Smooth muscle cell (in vitro differentiated cells): Measurements from ENCODE around the gene SRM. TPM values are rescaled to one million over a fixed set of nuclear protein-coding genes. Genes with fewer than 3 reads are reported as not detected.
"Not testable (repeated sequence)": the region's sequence is repeated elsewhere in the genome, so short reads cannot be mapped to it uniquely, and the experiment has no call there.

ENCODE experiments used
- DNase-seq: peaks from one replicate; lab custom pipeline; 2025; ENCODE audit not compliant: unreplicated experiment; lab: John Stamatoyannopoulos, UW
- H2AFZ ChIP-seq: fragments of 200-600 bp; sonication (generic); 2 replicates; pipeline ENCODE4 v1.6.0; 2016; ENCODE audit warnings: antibody characterized with exemption, low read depth, mild to moderate bottlenecking
- H3F3A ChIP-seq: fragments of 200-600 bp; sonication (generic); 2 replicates; pipeline ENCODE4 v1.6.0; 2017; ENCODE audit warnings: antibody characterized with exemption, low read depth
- H3K27ac ChIP-seq: fragments of 200-600 bp; sonication (generic); 2 replicates; pipeline ENCODE4 v1.5.1; 2016; ENCODE audit warnings: low read depth, mild to moderate bottlenecking
- H3K27me3 ChIP-seq: fragments of 200-600 bp; sonication (generic); 2 replicates; pipeline ENCODE4 v1.6.1; 2016; ENCODE audit warnings: low read depth, mild to moderate bottlenecking
- H3K36me3 ChIP-seq: fragments of 200-600 bp; sonication (generic); 2 replicates; pipeline ENCODE4 v1.5.1; 2016; ENCODE audit warnings: low read depth
- H3K4me1 ChIP-seq: fragments of 200-600 bp; sonication (generic); 2 replicates; pipeline ENCODE4 v1.5.1; 2016; ENCODE audit warnings: low read depth
- H3K4me2 ChIP-seq: fragments of 200-600 bp; sonication (generic); 2 replicates; pipeline ENCODE4 v1.6.0; 2016; ENCODE audit warnings: mild to moderate bottlenecking
- H3K4me3 ChIP-seq: fragments of 200-600 bp; sonication (generic); 2 replicates; pipeline ENCODE4 v1.5.1; 2016; ENCODE audit warnings: mild to moderate bottlenecking
- H3K79me2 ChIP-seq: fragments of 200-600 bp; sonication (generic); 2 replicates; pipeline ENCODE4 v1.6.0; 2016; ENCODE audit warnings: low read depth, mild to moderate bottlenecking
- H3K9ac ChIP-seq: fragments of 200-600 bp; sonication (generic); 2 replicates; pipeline ENCODE4 v1.6.0; 2016; ENCODE audit warnings: low read depth
- H3K9me3 ChIP-seq: fragments of 200-600 bp; sonication (generic); replicated peaks from 2 replicates; pipeline ENCODE4 v1.5.1; 2016; ENCODE audit warnings: low read depth
- H4K20me1 ChIP-seq: fragments of 200-600 bp; sonication (generic); 2 replicates; pipeline ENCODE4 v1.6.0; 2016; ENCODE audit warnings: low read depth
- CTCF ChIP-seq: fragments of 200-600 bp; sonication (generic); IDR thresholded peaks from 2 replicates; pipeline ENCODE4 v1.5.1; 2017; ENCODE audit warnings: borderline replicate concordance, mild to moderate bottlenecking, antibody characterized with exemption; ENCODE audit not compliant: insufficient read depth, poor library complexity, severe bottlenecking
- WGBS: methylation state at CpG from one replicate; pipeline ENCODE4 v1.1.7; 2016; ENCODE audit warnings: low lambda C conversion rate; 5-methylcytosine and 5-hydroxymethylcytosine counted together
- polyA plus RNA-seq: library from polyadenylated mRNA; unstranded; fragments of >200 nt; fragmentation: Nextera tagmentation; extraction: Ambion mirVana; gene quantifications from 2 replicates; pipeline ENCODE4 v1.2.1, GENCODE V29; 2016
- total RNA-seq: library from RNA; depleted of rRNA; stranded (reverse); fragments of >200 nt; gene quantifications from 2 replicates; pipeline ENCODE4 v1.2.3, GENCODE V29; 2014

SRM gene
- total and polyA plus RNA-seq, 2 experiments from 2014 or later, result 43.9 to 355 TPM

GRCh38 chr1:11052839-11053757, 6.7 kb downstream of the SRM start:
- H3F3A ChIP-seq, result peaks cover 8% of the 10 kb centered on the region
- no peak overlapping the region for H3K4me2 ChIP-seq
- H3K4me1 ChIP-seq, result no peaks in the 10 kb centered on the region
- H3K9me3 ChIP-seq, result no peaks in the 10 kb centered on the region
- peaks cover 4% of the 10 kb centered on the region for H3K79me2 ChIP-seq
- no peaks in the 10 kb centered on the region for H4K20me1 ChIP-seq
- no peak overlapping the region for H3K4me3 ChIP-seq
- no peak for TF ChIP-seq CTCF
- H3K36me3 ChIP-seq, result no peaks in the 10 kb centered on the region
- H3K27ac ChIP-seq, result no peak overlapping the region
- H3K9ac ChIP-seq, result no peak overlapping the region
- no peak for DNase-seq
- H2AFZ ChIP-seq, result no peak overlapping the region
- H3K27me3 ChIP-seq, result no peaks in the 10 kb centered on the region
- 74% methylated on average over 29 of the region's 29 CpGs for WGBS

- Histone ChIP-seq H3K36me3 (no peaks in the 10 kb centered on the region), H3K4me1 (no peaks in the 10 kb centered on the region), H3K9ac (no peak overlapping the region), H3K4me2 (peak overlapping the region; percentile 26), H3K9me3 (no peaks in the 10 kb centered on the region), H3F3A (peaks cover 8% of the 10 kb centered on the region), H3K27ac (peak overlapping the region; percentile 56), H3K27me3 (no peaks in the 10 kb centered on the region), H2AFZ (peak overlapping the region; percentile 1), H3K79me2 (no peaks in the 10 kb centered on the region), H4K20me1 (no peaks in the 10 kb centered on the region), H3K4me3 (no peak overlapping the region)
- TF ChIP-seq CTCF, result no peak
- DNase-seq, result no peak
- 63% methylated on average over 19 of the region's 19 CpGs for WGBS
These were observed 7.9 kb downstream of the SRM start for GRCh38 chr1:11051781-11052511.

GRCh38 chr1:11051121-11051520, 8.7 kb downstream of the SRM start:
- H3K36me3 ChIP-seq, H3F3A ChIP-seq, DNase-seq, H3K79me2 ChIP-seq, H3K9me3 ChIP-seq, H3K4me1 ChIP-seq, H3K4me3 ChIP-seq, H3K27me3 ChIP-seq, H4K20me1 ChIP-seq: not testable (repeated sequence)
- Histone ChIP-seq H3K9ac (peak overlapping the region; percentile 50), H2AFZ (peak overlapping the region; percentile 1), H3K27ac (peak overlapping the region; percentile 56), H3K4me2 (peak overlapping the region; percentile 26)
- 78% methylated on average over 10 of the region's 10 CpGs for WGBS

GRCh38 chr1:11046625-11047365, 13.0 kb downstream of the SRM start, which contains the start of gene MASP2:
MASP2 (minus strand) TSS chr1:11047239; CDS start chr1:11047207, 32 bp downstream.
- no peaks in the 10 kb centered on the region for H3K27me3 ChIP-seq
- H3K9ac ChIP-seq, result no peak within 1 kb of the TSS
- H3K79me2 ChIP-seq, result no peaks in the 10 kb centered on the region
- WGBS, result 92% methylated on average over 23 of the region's 28 CpGs
- no peak for DNase-seq
- H3K4me3 ChIP-seq, result no peak within 1 kb of the TSS
- H3K9me3 ChIP-seq, result no peaks in the 10 kb centered on the region
- no peak within 1 kb of the TSS for H2AFZ ChIP-seq
- H3K27ac ChIP-seq, result no peak within 1 kb of the TSS
- H4K20me1 ChIP-seq, result no peaks in the 10 kb centered on the region
- TF ChIP-seq CTCF, result no peak
- no peak within 1 kb of the TSS for H3K4me2 ChIP-seq
- H3F3A ChIP-seq, result no peaks in the 10 kb centered on the region
- H3K36me3 ChIP-seq, result no peaks in the 10 kb centered on the region
- H3K4me1 ChIP-seq, result no peaks in the 10 kb centered on the region
